GM21619 (cell line): Measurements from ENCODE around the gene PFN3.
A peak's percentile ranks its signal among the peaks of the same experiment; 100 is the strongest.

Experiments
- ATAC-seq: cut with Tn5 transposase; IDR thresholded peaks from one replicate; pipeline ENCODE4 v1.9.1; 2021; ENCODE audit not compliant: unreplicated experiment

PFN3 gene

GRCh38 chr5:177374211-177374610, 26.2 kb downstream of the PFN3 start:
- ATAC-seq: no peak

GRCh38 chr5:177373806-177374205, 26.7 kb downstream of the PFN3 start:
- no peak for ATAC-seq

GRCh38 chr5:177372910-177373309, 27.6 kb downstream of the PFN3 start:
- ATAC-seq: no peak

DNA sequence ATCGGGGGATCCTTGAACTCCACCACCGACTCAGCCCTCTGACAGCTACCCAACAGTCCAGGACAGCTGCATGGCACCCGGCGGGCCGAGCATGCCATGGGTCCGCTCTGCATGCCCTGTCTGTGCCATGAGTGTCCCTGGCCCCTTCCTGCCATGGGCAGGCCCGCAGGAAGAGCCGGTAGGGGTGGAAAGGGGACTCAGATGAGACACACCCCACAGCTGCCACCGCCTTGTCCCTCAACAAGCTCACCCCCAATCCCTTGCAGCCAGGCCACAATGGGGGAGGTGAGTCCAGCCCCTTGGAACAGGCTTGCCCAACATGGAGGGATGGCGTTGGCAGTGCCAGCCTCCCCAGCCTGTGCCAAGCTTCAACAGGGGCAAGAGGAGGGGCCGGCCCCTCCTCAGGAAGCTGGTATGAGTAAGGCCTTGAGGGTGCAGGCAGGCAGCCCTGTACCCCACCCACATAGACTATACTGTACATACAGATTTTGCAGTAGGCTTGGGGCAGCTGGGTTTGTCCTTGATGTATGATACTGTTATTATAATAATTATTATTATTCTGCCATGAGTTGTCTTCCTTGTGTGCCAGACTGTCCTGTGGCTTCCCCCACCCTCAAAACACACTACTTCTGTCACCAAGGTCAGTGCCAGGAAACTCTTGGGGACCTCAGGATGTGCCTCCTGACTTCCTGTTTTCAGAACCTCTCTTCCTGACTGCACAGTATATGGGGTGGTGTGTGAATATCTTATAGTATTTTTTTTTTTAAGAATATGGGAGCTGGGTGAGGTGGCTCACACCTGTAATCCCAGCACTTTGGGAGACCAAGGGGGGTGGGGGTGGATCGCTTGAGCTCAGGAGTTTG, 28.2 kb downstream of the PFN3 start:
- ATAC-seq: no peak

GRCh38 chr5:177371120-177372033, 29.1 kb downstream of the PFN3 start:
- ATAC-seq: no peak

GRCh38 chr5:177370488-177371119, 29.9 kb downstream of the PFN3 start:
- ATAC-seq: peak; percentile 52

GRCh38 chr5:177369645-177370440, 30.6 kb downstream of the PFN3 start:
- no peak for ATAC-seq

GRCh38 chr5:177368869-177369644, 31.4 kb downstream of the PFN3 start:
- ATAC-seq: no peak

- no peak for ATAC-seq
Measured at GRCh38 chr5:177367981-177368868, 32.2 kb downstream of the PFN3 start.

DNA sequence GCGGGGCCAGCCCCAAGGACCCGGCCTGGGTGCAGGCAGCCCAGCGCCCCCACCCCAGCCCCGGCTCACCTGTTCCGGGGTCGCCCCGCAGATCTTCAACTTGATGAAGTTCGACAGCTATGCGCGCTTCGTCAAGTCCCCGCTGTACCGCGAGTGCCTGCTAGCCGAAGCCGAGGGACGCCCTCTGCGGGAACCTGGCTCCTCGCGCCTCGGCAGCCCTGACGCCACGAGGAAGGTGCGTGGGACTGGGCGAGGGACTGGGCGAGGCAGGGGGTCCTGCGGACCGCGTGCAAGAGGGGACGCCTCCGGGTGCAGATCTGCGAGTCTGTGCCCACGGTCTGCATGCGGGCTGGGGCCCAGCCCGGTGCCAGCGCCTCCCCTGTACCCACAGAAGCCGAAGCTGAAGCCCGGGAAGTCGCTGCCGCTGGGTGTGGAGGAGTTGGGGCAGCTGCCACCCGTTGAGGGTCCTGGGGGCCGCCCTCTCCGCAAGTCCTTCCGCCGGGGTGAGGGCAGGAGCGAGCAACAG, 33.1 kb downstream of the PFN3 start:
- no peak for ATAC-seq

DNA sequence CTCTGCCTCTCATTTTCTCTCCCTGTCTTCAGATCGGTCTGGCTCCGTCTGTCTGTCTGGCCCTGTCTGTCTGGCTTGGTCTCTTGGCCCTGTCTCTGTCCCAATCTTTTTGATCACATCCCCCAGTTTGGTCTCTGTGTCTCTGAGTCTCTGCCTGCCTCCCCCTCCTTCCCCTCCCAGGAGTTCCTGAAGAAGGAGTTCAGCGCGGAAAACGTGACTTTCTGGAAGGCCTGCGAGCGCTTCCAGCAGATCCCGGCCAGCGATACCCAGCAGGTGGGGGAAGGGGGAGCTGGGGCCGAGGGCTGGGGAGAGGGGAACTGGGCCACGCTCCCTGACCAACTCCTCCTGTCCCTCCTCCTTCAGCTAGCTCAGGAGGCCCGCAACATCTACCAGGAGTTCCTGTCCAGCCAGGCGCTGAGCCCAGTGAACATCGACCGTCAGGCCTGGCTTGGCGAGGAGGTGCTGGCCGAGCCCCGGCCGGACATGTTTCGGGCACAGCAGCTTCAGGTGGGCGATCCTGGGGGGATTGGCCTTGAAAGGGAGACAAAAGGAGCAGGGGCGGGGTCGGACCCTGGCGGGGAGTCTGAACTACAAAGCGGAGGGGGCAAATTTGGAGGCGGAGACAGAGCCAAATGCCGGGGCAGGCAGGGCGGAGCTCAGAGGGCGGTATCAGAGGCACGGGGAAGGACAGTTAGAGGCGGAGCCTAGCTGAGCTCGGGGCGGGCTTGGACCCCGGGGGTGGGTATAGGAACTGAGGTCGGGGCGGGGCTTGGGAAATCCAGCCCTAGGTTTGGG, 33.7 kb downstream of the PFN3 start:
- no peak for ATAC-seq

GRCh38 chr5:177365845-177366527, 34.5 kb downstream of the PFN3 start:
- no peak for ATAC-seq

DNA sequence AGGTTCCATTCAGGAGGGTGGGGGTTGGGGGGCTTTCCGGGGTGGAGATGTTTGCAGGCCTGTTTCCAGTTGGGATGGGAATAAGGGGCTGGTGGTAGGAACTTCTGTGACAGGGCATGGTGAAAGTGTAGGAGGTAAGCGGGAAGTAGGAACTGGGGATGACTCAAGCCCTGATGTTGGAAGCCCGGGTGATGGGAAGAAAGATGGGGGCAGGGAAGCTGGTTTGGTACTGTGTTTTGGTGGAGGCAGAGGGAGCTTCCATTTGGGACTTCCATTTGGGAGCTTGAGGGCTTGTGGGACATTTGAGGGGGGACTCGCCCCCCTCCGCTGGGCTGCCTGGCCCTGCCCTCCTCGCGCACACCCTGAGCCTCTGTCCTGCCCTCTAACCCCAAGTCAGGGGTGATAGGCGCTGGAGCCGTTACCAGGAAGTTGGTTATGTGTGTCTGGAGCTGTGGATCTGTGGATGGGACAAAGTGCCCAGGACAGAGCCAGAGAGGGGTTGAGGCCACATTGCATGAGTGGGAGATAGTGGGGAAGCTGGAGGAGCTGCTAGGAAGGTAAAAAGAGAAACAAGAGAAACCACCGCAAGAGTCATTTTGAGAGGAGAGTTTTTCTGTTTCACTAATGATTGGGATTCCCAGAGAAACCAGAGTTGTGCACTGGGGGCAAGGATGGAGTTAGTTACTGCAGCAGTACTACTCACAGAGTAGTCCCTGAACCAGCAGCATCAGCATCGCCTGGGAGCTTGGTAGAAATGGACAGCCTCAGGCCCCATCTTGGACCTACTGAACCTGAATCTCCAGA, 36.1 kb downstream of the PFN3 start:
- ATAC-seq: peak; percentile 36

- ATAC-seq: no peak
Measured at GRCh38 chr5:177363565-177363964, 36.9 kb downstream of the PFN3 start.

GRCh38 chr5:177362610-177363507, 37.6 kb downstream of the PFN3 start:
- peak; percentile 39 for ATAC-seq

DNA sequence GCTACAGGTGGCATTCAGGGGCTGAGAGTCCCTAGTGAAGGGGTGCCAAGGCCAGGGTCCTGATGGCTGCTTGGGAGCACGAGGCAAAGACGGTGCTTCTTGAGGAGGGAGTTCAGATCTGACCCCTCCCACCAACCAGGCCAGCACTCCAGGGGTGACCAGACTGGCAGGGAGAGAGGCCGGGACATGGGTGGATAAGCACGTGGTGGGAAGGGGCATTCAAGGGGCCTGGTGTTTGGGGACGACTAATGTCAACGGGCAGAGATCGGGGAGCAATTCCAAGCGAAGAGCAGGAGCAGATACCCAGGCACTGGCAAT, 38.2 kb downstream of the PFN3 start:
- no peak for ATAC-seq
